Activated naive CD4-positive, alpha-beta T cell (primary cell): Measurements from ENCODE around the gene CUL9.

ENCODE experiments used
- DNase-seq, 4 experiments: peaks; one replicate each; lab custom pipeline; 2025; lab: John Stamatoyannopoulos, UW

Gene CUL9

DNA sequence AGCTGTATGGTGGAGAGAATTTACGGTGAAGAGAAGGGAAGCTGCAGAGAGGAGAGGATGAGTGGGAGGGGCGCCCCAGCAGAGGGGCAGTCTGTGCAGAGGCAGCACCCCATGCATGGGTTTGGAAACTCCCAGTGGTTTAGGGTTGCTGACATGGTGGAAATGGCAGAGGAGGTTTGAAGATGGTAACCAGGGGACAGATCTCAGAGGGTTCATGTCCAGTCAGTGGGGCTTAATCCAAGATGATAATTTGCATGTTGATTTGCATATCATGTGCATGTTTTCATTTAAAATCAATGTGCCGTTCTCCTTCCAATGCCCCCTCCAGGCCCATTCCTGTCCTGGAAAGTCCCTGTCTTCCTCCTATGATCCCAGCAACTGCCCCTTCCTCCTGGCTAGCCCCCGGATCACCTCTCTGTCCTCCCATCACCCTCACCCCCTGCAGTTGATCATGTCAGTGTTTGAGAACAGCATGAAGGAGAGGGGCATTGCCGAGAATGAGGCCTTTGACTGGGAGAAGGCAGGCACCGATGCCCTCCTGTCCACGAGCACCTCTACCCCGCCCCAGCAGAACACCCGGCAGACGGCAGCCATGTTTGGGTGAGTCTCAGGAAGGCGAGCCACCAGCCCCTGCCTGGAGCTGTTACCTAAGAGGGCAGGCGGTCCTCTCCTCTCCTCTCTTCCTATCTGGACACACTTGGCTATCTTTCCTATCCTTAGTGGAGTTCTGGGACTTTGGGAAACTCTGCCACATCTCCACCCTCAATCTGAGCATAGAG, 75.6 kb downstream of the CUL9 start:
- no peak for DNase-seq

- DNase-seq: no peak
Observed at GRCh38 chr6:43258180-43258579, 76.2 kb downstream of the CUL9 start.

GRCh38 chr6:43258807-43259686, 77.1 kb downstream of the CUL9 start:
- DNase-seq: no peak

- no peak for DNase-seq
Observed at GRCh38 chr6:43260791-43261190, 78.8 kb downstream of the CUL9 start.

GRCh38 chr6:43261198-43261597, 79.2 kb downstream of the CUL9 start:
- no peak for DNase-seq

GRCh38 chr6:43262000-43262779, 80.2 kb downstream of the CUL9 start:
- no peak for DNase-seq

- DNase-seq: no peak
Observed at GRCh38 chr6:43262780-43263313, 80.9 kb downstream of the CUL9 start.

GRCh38 chr6:43263314-43264178, 81.5 kb downstream of the CUL9 start:
- peak; percentile 15 to 63 (median 44) for DNase-seq

GRCh38 chr6:43264599-43265145, 82.7 kb downstream of the CUL9 start:
- no peak for DNase-seq

GRCh38 chr6:43265564-43265963, 83.6 kb downstream of the CUL9 start:
- DNase-seq: no peak

- no peak for DNase-seq
Observed at GRCh38 chr6:43267619-43268354, 85.8 kb downstream of the CUL9 start.

GRCh38 chr6:43268355-43268700, 86.3 kb downstream of the CUL9 start:
- no peak for DNase-seq

GRCh38 chr6:43268782-43269272, 86.8 kb downstream of the CUL9 start:
- no peak for DNase-seq

DNA sequence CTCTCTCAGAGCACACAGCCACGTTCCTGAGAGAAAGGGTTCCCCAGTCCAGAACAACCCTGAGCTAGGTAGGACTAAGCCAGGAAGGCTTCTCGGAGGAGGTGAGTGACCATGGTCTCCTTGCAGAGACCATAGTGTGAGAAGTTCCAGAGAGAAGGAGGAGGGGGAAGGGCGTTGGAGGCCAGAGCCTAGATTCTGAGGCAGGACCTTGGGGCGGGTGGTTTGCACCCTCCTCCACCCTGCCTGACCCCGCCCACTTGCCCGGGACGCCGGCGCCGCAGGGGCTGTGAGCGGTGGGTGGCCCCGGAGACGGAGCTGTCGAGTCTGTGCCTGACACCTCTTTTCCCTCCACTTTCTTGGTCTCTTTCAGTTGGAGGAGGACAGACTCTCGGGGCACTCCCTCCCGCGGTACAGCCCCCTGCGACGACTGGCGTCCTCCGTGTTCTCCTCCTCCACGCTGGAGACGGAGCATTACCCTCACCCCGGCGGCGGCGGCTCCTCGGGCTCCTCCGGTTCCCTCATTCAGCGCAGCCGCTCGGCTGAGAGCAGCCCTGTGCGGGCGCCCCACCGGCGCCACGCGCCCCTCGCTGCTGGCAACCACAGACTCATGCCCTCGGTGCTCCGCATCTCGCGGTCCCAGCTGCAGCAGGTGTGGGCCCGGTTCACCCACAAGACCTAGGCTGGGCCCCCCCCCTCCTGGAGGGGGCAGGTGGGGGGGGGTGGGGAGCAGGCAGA, 87.4 kb downstream of the CUL9 start:
- peak in 2 of 4 experiments; percentile 20 to 39 for DNase-seq

DNA sequence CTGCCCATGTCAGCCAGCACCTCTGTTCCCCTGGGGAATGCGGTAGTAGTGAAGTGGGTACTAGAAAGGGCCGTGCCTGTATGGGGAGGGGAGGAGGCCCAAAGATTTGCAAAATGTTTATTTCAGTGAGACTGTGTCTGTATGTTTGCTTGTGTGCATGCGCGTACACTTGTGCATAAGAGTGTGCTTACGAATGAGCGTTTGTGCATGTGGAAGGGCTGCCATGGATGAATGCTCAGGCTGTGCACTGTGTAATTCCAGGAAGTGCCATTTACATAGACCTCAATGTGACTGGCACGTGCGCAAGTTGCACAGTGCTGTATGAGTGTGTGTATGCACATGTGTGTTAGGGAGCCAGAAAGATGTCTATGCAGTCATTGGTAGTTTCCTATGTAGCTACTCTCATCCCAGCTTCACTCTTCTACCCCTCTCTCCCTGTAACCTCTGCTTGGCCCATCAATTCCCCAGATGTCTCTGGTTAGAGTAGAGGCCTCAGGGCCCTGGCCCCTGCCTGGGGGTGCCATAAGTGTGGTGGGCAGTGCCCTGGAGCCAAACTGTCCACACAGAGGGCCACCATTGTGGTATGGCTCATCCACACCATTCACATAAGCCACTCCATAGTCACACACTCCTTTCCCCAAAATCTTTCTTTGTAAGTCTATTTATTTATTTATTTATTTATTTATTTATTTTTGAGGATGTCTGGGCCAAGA, 89.3 kb downstream of the CUL9 start:
- DNase-seq: no peak

GRCh38 chr6:43271944-43272343, 89.9 kb downstream of the CUL9 start:
- DNase-seq: no peak

DNA sequence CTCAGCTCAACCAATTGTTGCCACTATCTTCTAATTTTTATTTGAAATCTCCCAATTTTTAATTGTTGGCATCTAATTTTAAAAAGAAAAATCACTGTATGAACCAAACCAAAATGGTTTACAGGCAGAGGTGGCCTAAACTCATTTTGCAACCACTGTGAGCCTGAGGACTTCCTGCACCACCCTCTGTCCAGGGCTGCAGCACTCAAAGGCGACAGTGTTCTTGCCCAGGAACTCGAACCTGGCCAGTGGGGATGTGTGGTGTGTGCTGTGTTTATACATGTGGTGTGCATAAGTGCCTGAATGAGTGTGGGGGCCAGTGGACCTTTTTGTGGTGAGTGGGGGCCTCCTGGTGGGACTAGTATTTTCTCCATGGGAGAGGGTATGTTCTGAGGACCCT, 91.7 kb downstream of the CUL9 start:
- no peak for DNase-seq
